PFSK-1 (cell line): ENCODE results near the gene ZNF726.

ENCODE experiments used
- FOXP2 ChIP-seq: optimal IDR thresholded peaks from 2 replicates; pipeline ENCODE3; 2011; ENCODE audit warnings: borderline replicate concordance, control low read depth, inconsistent platforms; ENCODE audit not compliant: insufficient read depth; ENCODE audit errors: extremely low read length, extremely low read depth
- POLR2AphosphoS5 ChIP-seq: IDR thresholded peaks from 2 replicates; pipeline ENCODE4 v1.6.1; 2012; ENCODE audit warnings: low read depth, mild to moderate bottlenecking, control low read depth, low read length, moderate library complexity
- SIN3A ChIP-seq: IDR thresholded peaks from 2 replicates; pipeline ENCODE4 v1.6.1; 2012; ENCODE audit warnings: mild to moderate bottlenecking, low read length, moderate library complexity, borderline replicate concordance; ENCODE audit not compliant: insufficient read depth
- TAF1 ChIP-seq: IDR thresholded peaks from 2 replicates; pipeline ENCODE4 v1.6.1; 2012; ENCODE audit warnings: low read length, control low read depth, borderline replicate concordance; ENCODE audit not compliant: insufficient read depth
- TF ChIP-seq, protein P1 (sequence below), 2 experiments: IDR thresholded peaks; 2 replicates each; pipeline versions ENCODE4 v1.6.1 to v1.8.0; 2011 to 2012; ENCODE audit warnings: low read depth in 2 of 2, low read length in 2 of 2, control low read depth in 1 of 2, inconsistent platforms in 1 of 2, mild to moderate bottlenecking in 1 of 2, moderate library complexity in 1 of 2; ENCODE audit not compliant: insufficient read depth in 1 of 2

The ZNF726 gene

GRCh38 chr19:23971598-23971997 is 56.9 kb downstream of the ZNF726 start:
- TF ChIP-seq POLR2AphosphoS5 (no peak), FOXP2 (no peak)
- TF ChIP-seq, protein P1, sequence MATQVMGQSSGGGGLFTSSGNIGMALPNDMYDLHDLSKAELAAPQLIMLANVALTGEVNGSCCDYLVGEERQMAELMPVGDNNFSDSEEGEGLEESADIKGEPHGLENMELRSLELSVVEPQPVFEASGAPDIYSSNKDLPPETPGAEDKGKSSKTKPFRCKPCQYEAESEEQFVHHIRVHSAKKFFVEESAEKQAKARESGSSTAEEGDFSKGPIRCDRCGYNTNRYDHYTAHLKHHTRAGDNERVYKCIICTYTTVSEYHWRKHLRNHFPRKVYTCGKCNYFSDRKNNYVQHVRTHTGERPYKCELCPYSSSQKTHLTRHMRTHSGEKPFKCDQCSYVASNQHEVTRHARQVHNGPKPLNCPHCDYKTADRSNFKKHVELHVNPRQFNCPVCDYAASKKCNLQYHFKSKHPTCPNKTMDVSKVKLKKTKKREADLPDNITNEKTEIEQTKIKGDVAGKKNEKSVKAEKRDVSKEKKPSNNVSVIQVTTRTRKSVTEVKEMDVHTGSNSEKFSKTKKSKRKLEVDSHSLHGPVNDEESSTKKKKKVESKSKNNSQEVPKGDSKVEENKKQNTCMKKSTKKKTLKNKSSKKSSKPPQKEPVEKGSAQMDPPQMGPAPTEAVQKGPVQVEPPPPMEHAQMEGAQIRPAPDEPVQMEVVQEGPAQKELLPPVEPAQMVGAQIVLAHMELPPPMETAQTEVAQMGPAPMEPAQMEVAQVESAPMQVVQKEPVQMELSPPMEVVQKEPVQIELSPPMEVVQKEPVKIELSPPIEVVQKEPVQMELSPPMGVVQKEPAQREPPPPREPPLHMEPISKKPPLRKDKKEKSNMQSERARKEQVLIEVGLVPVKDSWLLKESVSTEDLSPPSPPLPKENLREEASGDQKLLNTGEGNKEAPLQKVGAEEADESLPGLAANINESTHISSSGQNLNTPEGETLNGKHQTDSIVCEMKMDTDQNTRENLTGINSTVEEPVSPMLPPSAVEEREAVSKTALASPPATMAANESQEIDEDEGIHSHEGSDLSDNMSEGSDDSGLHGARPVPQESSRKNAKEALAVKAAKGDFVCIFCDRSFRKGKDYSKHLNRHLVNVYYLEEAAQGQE (IDR thresholded peaks at IDR 0.05; ENCODE audit: insufficient read depth in 1 of 2, low read depth in 2 of 2, low read length in 2 of 2) = no peak

DNA sequence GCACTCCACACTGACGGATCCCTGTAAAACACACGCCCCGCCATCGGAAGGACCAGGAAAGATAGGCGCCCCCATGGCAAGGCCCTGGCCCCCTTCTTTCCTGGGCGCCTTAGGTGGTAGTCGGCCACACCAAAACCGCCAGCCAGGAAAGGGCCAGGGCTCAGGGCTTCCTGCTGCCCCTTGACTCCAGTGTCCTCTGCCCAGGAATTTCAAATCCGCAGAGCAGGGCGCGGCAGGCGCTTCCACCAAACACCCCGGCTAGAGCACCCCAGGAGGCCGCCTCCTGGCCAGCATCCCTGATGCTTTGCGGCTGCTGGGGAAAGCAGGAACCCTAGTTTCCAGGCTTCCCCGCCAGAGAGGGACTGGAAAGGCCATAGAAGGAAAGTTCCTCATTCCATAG is 57.5 kb downstream of the ZNF726 start:
- TF ChIP-seq, protein P1 (IDR thresholded peaks at IDR 0.05; ENCODE audit: insufficient read depth in 1 of 2, low read depth in 2 of 2, low read length in 2 of 2) = no peak
- TF ChIP-seq SIN3A (no peak), FOXP2 (no peak), TAF1 (no peak), POLR2AphosphoS5 (no peak)

- TF ChIP-seq SIN3A (no peak), POLR2AphosphoS5 (no peak), TAF1 (no peak), FOXP2 (no peak)
- TF ChIP-seq, protein P1 (IDR thresholded peaks at IDR 0.05; ENCODE audit: insufficient read depth in 1 of 2, low read depth in 2 of 2, low read length in 2 of 2) = no peak
Observed at GRCh38 chr19:23974941-23975340, 60.3 kb downstream of the ZNF726 start.

DNA sequence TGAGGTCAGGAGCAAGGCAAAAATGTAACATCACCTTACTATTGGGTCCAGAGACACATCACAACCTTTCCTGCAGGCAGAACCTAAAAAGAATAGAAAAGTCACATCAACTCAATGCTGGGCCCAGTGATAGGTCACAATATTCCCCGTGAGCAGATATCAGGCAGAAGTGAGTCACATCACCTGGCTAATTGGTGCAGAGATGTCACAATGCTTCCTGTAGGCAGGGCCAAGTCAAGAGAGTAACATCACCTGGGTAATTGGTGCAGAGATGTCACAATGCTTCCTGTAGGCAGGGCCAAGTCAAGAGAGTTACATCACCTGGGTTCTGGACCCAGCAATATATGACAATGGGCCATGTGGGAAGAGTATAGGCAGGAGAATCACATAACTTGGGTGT is 63.4 kb downstream of the ZNF726 start:
- TF ChIP-seq TAF1 (no peak), SIN3A (no peak), POLR2AphosphoS5 (no peak), FOXP2 (no peak)
- TF ChIP-seq, protein P1 (IDR thresholded peaks at IDR 0.05; ENCODE audit: insufficient read depth in 1 of 2, low read depth in 2 of 2, low read length in 2 of 2) = no peak

- TF ChIP-seq, protein P1 (IDR thresholded peaks at IDR 0.05; ENCODE audit: insufficient read depth in 1 of 2, low read depth in 2 of 2, low read length in 2 of 2) = no peak
- TF ChIP-seq FOXP2 (no peak), POLR2AphosphoS5 (no peak), TAF1 (no peak), SIN3A (no peak)
Observed at GRCh38 chr19:23980805-23981204, 66.1 kb downstream of the ZNF726 start.
